H1 (cell line): Measurements from ENCODE around the gene ADCY6. TPM values are rescaled to one million over a fixed set of nuclear protein-coding genes. Genes with fewer than 3 reads are reported as not detected.

Source experiments
- BRCA1 ChIP-seq: IDR thresholded peaks from 2 replicates; pipeline ENCODE4 v1.6.1; 2012; ENCODE audit warnings: low read depth, low read length, improper control_type of control experiment
- TEAD4 ChIP-seq: IDR thresholded peaks from 2 replicates; pipeline ENCODE4 v1.6.1; 2012; ENCODE audit warnings: low read depth, low read length, inconsistent platforms, mixed read lengths
- polyA plus RNA-seq, 7 experiments: library from polyadenylated mRNA; depleted of rRNA in 3 of 7; stranded (reverse) in 5 of 7; unstranded in 2 of 7; fragments of >200 nt in 5 of 7; fragments of 200-250 nt in 2 of 7; gene quantifications; 1 replicate in 5 of 7; 2 replicates in 1 of 7; 4 replicates in 1 of 7; pipeline versions ENCODE4 v1.2.1 to v1.2.3, GENCODE V29; 2011 to 2013; ENCODE audit warnings: missing spikeins in 2 of 7, mixed read lengths in 2 of 7
- total RNA-seq: library from RNA; stranded (reverse); fragmentation: NEBNext Ultra II Directional; extraction: Animal tissue kit (Norgen Biotek cat#: 25700); gene quantifications from 2 replicates; pipeline ENCODE4 v1.2.1, GENCODE V29; 2021

The ADCY6 gene
- total and polyA plus RNA-seq, 2 of the 8 experiments (the other 6 are each of a cell fraction or from before 2014, with no cell fraction given), result 11.7 to 17.5 TPM

DNA sequence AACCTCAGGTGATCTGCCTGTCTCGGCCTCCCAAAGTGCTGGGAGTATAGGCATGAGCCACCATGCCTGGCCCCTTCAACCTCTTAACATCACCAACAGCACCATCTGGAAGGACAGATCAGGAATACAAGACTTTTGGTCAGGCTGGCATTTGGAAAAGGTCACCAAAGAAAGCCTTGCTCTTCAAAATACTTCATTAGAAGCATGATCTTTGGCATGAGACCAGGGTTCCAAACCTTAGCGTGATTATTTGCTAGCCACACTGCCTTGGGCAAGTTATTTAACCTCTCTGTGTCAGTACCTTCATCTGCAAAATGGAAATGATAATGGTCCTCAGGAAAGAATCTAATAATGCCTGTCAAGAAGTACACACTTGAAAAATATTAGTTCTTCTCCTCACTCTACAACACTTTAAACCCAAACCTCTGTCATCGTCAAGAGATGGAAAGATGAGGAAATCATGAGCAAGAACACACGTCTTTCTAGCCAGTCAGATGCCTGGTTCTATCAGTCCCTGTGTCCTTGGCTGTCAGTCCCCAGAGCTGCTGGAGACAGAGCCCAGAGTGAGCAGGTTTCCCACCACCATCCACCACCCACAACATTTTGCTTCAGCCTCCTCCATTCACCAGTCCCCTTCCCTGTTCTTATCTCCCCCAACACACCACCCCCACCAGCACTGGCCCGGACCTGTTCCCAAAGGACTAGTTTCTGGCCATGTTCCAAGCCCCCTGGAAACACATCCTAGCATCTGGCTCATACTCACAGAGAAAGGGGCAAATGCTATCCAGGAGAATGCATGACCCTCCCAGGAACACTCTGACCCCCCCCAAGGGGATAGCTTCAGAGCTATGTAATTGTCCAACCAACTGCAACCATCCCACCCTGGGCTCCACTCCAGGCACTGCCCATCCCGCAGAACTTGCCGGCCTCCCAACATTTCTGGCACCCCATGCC, 2.0 kb downstream of the ADCY6 start (continued):
- no peak for TF ChIP-seq BRCA1
- no peak for TF ChIP-seq TEAD4
